Peyer's patch (tissue), 4 donors: Measurements from ENCODE around the gene PCAT7. TPM values are rescaled to one million over a fixed set of nuclear protein-coding genes. Genes with fewer than 3 reads are reported as not detected.

Experiments used
- DNase-seq, 3 donors: peaks; one replicate each; pipeline ENCODE4 v3.0.0-alpha.2; 2017 to 2019
- H3K27ac ChIP-seq, 4 donors: fragments of 200-600 bp; sonication (generic); one replicate each; pipeline ENCODE4 v1.5.1; 2016 to 2019
- H3K27me3 ChIP-seq, 2 donors: fragments of 200-600 bp; sonication (generic); one replicate each; pipeline ENCODE4 v1.5.1; 2019
- H3K36me3 ChIP-seq, 3 donors: fragments of 200-600 bp; sonication (generic); one replicate each; pipeline ENCODE4 v1.5.1; 2016 to 2019
- H3K4me1 ChIP-seq, 4 donors: fragments of 200-600 bp; sonication (generic); one replicate each; pipeline ENCODE4 v1.5.1; 2016 to 2019
- H3K4me3 ChIP-seq, 4 donors: fragments of 200-600 bp; sonication (generic); 1 replicate in 3 of 4; 2 replicates in 1 of 4; pipeline ENCODE4 v1.5.1; 2016 to 2019; ENCODE audit warnings: mild to moderate bottlenecking in 1 of 4
- H3K9me3 ChIP-seq, 4 donors: fragments of 200-600 bp; sonication (generic); one replicate each; pipeline ENCODE4 v1.5.1; 2016 to 2019; ENCODE audit warnings: mild to moderate bottlenecking in 1 of 4
- CTCF ChIP-seq, 6 experiments: fragments of 450-650 bp in 4 of 6; fragments of 200-600 bp in 2 of 6; sonication (generic) in 1 of 6; IDR thresholded peaks; one replicate each; pipeline ENCODE4 v1.5.1; 2017 to 2019; ENCODE audit warnings: antibody characterized with exemption in 6 of 6, mild to moderate bottlenecking in 3 of 6, moderate library complexity in 1 of 6
- POLR2A ChIP-seq, 2 donors: fragments of 450-650 bp; IDR thresholded peaks; one replicate each; pipeline ENCODE4 v1.5.1; 2017; ENCODE audit warnings: antibody characterized with exemption in 2 of 2, mild to moderate bottlenecking in 2 of 2, moderate library complexity in 2 of 2
- total RNA-seq, 4 donors: library from RNA; depleted of rRNA; stranded (reverse); fragments of >200 nt; gene quantifications; one replicate each; pipeline ENCODE4 v1.1.0, GENCODE V29; 2016

Gene PCAT7
- total RNA-seq, 4 donors from 2014 or later: 1.1 to 1.8 (median 1.3) TPM; not detected in 1

GRCh38 chr9:94600258-94600657 lies 45.4 kb downstream of the PCAT7 start:
- no peaks in the 10 kb centered on the region for H3K9me3 ChIP-seq
- DNase-seq: peak in 2 of 3 donors; percentile 51 to 59
- peak overlapping the region in 1 of 4 donors; percentile 3 for H3K27ac ChIP-seq
- H3K4me3 ChIP-seq: no peak overlapping the region
- H3K36me3 ChIP-seq: no peaks in the 10 kb centered on the region
- no peaks in the 10 kb centered on the region for H3K27me3 ChIP-seq
- H3K4me1 ChIP-seq: peaks cover 0 to 14% (median 0%) of the 10 kb centered on the region in 4 donors
- TF ChIP-seq POLR2A (IDR thresholded peaks at IDR 0.05): no peak
- TF ChIP-seq CTCF (IDR thresholded peaks at IDR 0.05): no peak

DNA sequence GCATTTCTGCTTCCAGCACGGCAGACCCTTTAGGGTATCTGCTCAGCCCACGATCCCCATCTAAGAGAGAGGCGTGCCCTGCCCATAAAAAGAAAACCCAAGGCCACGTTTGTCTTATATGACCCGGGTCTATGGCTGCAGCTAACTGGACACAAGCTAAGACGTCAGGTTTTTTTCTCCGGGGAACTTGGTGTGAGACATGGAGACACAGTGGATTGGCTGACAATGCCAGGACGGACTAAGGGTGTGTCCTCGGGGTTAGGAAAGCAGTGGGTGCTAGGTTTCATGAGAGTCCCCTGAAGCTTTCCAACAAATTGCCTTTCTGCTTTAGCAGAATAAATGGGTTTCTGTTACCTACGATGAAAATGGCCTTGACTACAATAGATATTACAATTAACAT lies 45.8 kb downstream of the PCAT7 start:
- DNase-seq: no peak
- no peak overlapping the region for H3K4me3 ChIP-seq
- H3K27me3 ChIP-seq: no peaks in the 10 kb centered on the region
- no peaks in the 10 kb centered on the region for H3K9me3 ChIP-seq
- H3K36me3 ChIP-seq: no peaks in the 10 kb centered on the region
- H3K27ac ChIP-seq: peak overlapping the region in 1 of 4 donors; percentile 3
- TF ChIP-seq POLR2A (IDR thresholded peaks at IDR 0.05) (no peak), CTCF (IDR thresholded peaks at IDR 0.05) (no peak)
- H3K4me1 ChIP-seq: peaks cover 0 to 14% (median 0%) of the 10 kb centered on the region in 4 donors

DNA sequence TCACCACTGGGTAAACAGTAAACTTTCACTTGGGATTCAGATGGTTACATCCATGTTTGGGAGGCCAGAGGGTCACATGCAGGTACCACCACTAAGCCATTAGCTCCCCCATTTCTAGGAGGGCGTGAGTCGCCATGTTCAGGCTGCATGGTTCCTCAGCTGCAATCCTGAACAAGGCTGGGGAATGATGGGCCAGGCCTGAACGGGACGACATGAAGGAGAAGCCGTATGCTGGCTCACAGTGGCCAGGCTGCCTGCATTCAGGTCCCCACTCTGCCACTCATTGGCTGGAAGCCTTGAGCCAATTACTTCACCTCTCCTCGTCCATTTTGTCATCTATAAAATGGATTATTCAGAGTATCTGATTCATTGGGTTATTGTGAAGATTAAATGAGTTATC lies 47.8 kb downstream of the PCAT7 start:
- Histone ChIP-seq H3K9me3 (no peaks in the 10 kb centered on the region), H3K27me3 (no peaks in the 10 kb centered on the region), H3K27ac (no peak overlapping the region), H3K4me1 (peaks cover 0 to 25% (median 4%) of the 10 kb centered on the region in 4 donors), H3K36me3 (peaks cover 0 to 7% (median 0%) of the 10 kb centered on the region in 3 donors), H3K4me3 (no peak overlapping the region)
- DNase-seq: no peak
- TF ChIP-seq CTCF (IDR thresholded peaks at IDR 0.05) (no peak), POLR2A (IDR thresholded peaks at IDR 0.05) (no peak)

- Histone ChIP-seq H3K27ac (peak overlapping the region in 1 of 4 donors; percentile 47), H3K4me1 (peaks cover 0 to 31% (median 6%) of the 10 kb centered on the region in 4 donors), H3K27me3 (no peaks in the 10 kb centered on the region), H3K36me3 (peaks cover 0 to 7% (median 0%) of the 10 kb centered on the region in 3 donors), H3K9me3 (no peaks in the 10 kb centered on the region), H3K4me3 (no peak overlapping the region)
- TF ChIP-seq POLR2A (IDR thresholded peaks at IDR 0.05) (no peak), CTCF (IDR thresholded peaks at IDR 0.05) (peak in 5 of 6 experiments; percentile 37 to 76 (median 71))
- DNase-seq: peak; percentile 61 to 88 (median 81)
Observed at GRCh38 chr9:94603259-94604160, 48.6 kb downstream of the PCAT7 start.

GRCh38 chr9:94606646-94607422 lies 52.0 kb downstream of the PCAT7 start:
- DNase-seq: peak in 2 of 3 donors; percentile 55 to 68
- Histone ChIP-seq H3K4me1 (peaks cover 0 to 31% (median 8%) of the 10 kb centered on the region in 4 donors), H3K4me3 (no peak overlapping the region), H3K27ac (peak overlapping the region in 3 of 4 donors; percentile 59 to 73 (median 62)), H3K27me3 (no peaks in the 10 kb centered on the region), H3K36me3 (peaks cover 0 to 17% (median 0%) of the 10 kb centered on the region in 3 donors), H3K9me3 (no peaks in the 10 kb centered on the region)
- TF ChIP-seq CTCF (IDR thresholded peaks at IDR 0.05): no peak
- no peak for TF ChIP-seq POLR2A (IDR thresholded peaks at IDR 0.05)
